IPS DF 6.9 (cell line): ENCODE results near the gene ALPL.

Experiments used
- DNase-seq: peaks from one replicate; pipeline ENCODE4 v3.0.0-alpha.2; 2013; ENCODE audit warnings: low read depth, low spot score
- H3K27ac ChIP-seq: one replicate; pipeline ENCODE4 v1.5.1; 2013; ENCODE audit warnings: low read length, control low read depth
- H3K27me3 ChIP-seq: 2 replicates; pipeline ENCODE4 v1.6.1; 2013; ENCODE audit warnings: mild to moderate bottlenecking, low read length; ENCODE audit not compliant: control insufficient read depth, insufficient read depth
- H3K36me3 ChIP-seq: 2 replicates; pipeline ENCODE4 v1.6.1; 2013; ENCODE audit warnings: low read length; ENCODE audit not compliant: control insufficient read depth, insufficient read depth
- H3K4me1 ChIP-seq: 2 replicates; pipeline ENCODE4 v1.6.1; 2013; ENCODE audit warnings: low read length; ENCODE audit not compliant: control insufficient read depth, insufficient read depth
- H3K4me3 ChIP-seq: 2 replicates; pipeline ENCODE4 v1.5.1; 2013; ENCODE audit warnings: mild to moderate bottlenecking, low read length
- H3K9me3 ChIP-seq: 2 replicates; pipeline ENCODE4 v1.6.1; 2013; ENCODE audit warnings: low read length, inconsistent platforms; ENCODE audit not compliant: control insufficient read depth, insufficient read depth
- WGBS: extraction: QIAGEN DNeasy Blood & Tissue Kit; methylation state at CpG from one replicate; pipeline ENCODE4 v1.1.7; 2013; ENCODE audit warnings: mixed read lengths, missing lambda C conversion rate; ENCODE audit not compliant: insufficient read length, insufficient coverage; 5-methylcytosine and 5-hydroxymethylcytosine counted together

ALPL gene

DNA sequence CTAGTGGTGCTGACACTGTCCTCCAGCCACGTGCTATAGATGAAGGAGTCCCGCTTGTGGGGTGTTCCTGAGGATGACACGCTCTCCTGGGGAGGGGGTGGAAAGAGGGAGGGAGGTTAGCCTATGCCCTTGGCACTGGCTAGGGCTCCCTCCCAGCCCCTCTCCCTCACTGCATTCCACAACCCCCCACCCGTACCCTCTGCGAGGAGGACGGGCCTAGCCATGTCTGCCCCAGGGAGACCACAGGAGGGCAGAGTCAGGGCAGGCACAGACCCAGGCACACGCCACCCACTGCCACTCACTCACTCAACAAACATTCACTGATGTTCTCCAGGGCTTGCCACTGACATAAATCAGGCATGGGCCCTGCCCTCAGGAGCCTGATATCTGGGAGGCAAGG is 89.2 kb downstream of the ALPL start:
- H3K4me3 ChIP-seq, result no peak overlapping the region
- no peak for DNase-seq
- no peaks in the 10 kb centered on the region for H3K27me3 ChIP-seq
- H3K4me1 ChIP-seq, result no peaks in the 10 kb centered on the region
- H3K36me3 ChIP-seq, result no peaks in the 10 kb centered on the region; the same call in 1 of the 2 replicates
- H3K9me3 ChIP-seq, result no peaks in the 10 kb centered on the region
- WGBS, result no CpG with 5 or more reads among the region's 7 CpGs
- no peak overlapping the region for H3K27ac ChIP-seq

DNA sequence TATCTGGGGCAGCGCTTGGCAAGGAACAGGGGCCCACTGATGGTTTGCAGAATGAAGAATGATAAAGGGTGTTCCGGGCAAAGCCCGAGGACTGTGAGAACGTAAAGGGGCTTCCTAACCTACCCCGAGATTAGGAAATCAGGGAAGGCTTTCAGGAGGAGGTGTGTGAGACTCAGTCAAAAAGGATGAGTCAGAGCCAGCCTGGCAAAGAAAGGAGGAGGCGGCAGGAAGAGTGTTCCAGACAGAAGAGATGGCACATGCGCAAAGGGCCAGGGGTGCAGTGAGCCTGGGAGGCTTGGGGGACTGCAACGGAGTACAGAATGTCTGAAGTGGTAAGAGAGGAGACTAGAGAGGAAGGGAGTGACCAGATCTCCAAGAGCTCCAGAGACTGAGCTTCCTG is 89.7 kb downstream of the ALPL start:
- no peaks in the 10 kb centered on the region for H3K27me3 ChIP-seq
- no CpG with 5 or more reads among the region's 8 CpGs for WGBS
- H3K36me3 ChIP-seq, result no peaks in the 10 kb centered on the region; the same call in 1 of the 2 replicates
- no peaks in the 10 kb centered on the region for H3K9me3 ChIP-seq
- H3K4me1 ChIP-seq, result no peaks in the 10 kb centered on the region
- no peak for DNase-seq
- H3K4me3 ChIP-seq, result no peak overlapping the region
- H3K27ac ChIP-seq, result no peak overlapping the region

DNA sequence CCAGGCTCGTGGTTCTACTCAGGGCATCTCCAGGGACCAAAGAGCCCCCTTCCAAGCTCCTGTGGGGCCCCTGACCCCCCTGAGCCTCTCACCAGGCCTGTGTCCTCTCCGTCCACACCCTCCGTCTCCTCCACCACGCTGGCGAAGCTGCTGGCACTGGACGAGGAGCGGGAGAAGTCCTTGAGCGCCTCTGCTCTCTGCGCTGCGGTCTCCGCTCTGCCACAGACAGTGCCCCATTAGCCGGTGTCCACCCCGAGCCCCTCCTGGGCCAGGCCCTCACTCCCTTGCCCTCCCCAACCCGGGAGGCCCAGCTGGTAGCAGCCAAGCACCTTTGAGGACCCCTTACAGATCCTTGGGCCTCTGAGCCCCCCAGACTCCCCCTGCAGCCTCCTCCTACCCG is 90.2 kb downstream of the ALPL start:
- WGBS, result no CpG with 5 or more reads among the region's 15 CpGs
- no peak overlapping the region for H3K4me3 ChIP-seq
- H3K27me3 ChIP-seq, result no peaks in the 10 kb centered on the region

DNA sequence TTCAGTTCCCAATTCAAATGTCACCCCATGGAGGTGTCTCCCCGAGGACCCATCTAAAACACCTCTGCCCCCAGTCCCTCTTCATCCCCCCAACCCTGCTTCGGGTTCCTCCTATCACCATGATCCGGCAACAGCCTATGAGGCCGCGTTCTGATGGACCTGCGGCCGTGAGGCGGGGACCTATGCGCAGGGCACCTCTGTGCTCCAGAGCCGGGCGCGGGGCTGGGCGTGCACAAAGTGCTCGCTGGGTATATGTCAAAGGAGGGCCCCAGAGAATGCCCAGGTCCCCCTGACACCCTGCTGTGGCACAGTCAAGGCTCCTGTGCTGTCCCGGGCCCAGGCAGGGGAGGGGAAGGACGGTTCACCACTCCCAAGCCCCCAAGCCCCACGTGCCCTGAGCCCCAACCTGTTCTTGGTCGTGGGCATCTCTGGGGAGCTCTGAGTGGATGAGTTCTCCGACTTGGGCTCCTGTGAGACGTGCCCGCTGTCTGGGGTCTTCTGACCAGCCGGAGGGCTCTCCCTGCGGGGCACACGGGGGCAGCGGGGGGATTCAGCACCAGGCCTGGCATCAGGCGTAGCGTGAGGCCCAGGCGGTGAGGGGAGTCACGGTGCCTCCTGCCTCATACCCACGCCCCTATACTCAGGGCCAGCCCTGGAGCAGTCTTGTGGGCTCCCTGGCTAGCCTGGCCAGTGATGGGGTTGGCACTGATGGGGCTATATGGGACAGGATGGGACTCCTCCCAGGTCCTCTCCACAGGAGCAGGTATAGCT is 92.2 kb downstream of the ALPL start:
- H3K27me3 ChIP-seq, result no peaks in the 10 kb centered on the region
- H3K4me3 ChIP-seq, result no peak overlapping the region
- H3K9me3 ChIP-seq, result no peaks in the 10 kb centered on the region
- H3K27ac ChIP-seq, result no peak overlapping the region
- H3K4me1 ChIP-seq, result no peaks in the 10 kb centered on the region
- DNase-seq, result no peak
- no CpG with 5 or more reads among the region's 30 CpGs for WGBS
- H3K36me3 ChIP-seq, result no peaks in the 10 kb centered on the region

More for the DNA sequence above, 90.2 kb downstream of the ALPL start:
- Histone ChIP-seq H3K4me1 (no peaks in the 10 kb centered on the region), H3K9me3 (no peaks in the 10 kb centered on the region), H3K27ac (no peak overlapping the region), H3K36me3 (no peaks in the 10 kb centered on the region)
- no peak for DNase-seq

GRCh38 chr1:21603177-21604138 is 94.2 kb downstream of the ALPL start:
- no peak for DNase-seq
- H3K27me3 ChIP-seq, result no peaks in the 10 kb centered on the region

GRCh38 chr1:21604208-21604957 is 95.2 kb downstream of the ALPL start:
- WGBS, result 100% methylated on average over 1 of the region's 12 CpGs
- Histone ChIP-seq H3K4me1 (peaks cover 3% of the 10 kb centered on the region; the same call in 1 of the 2 replicates), H3K9me3 (no peaks in the 10 kb centered on the region), H3K27ac (no peak overlapping the region), H3K27me3 (no peaks in the 10 kb centered on the region), H3K36me3 (no peaks in the 10 kb centered on the region), H3K4me3 (no peak overlapping the region)
- DNase-seq, result no peak

More at GRCh38 chr1:21603177-21604138, 94.2 kb downstream of the ALPL start:
- Histone ChIP-seq H3K4me3 (no peak overlapping the region), H3K9me3 (no peaks in the 10 kb centered on the region), H3K4me1 (peaks cover 3% of the 10 kb centered on the region; the same call in 1 of the 2 replicates), H3K36me3 (no peaks in the 10 kb centered on the region), H3K27ac (no peak overlapping the region)
- no CpG with 5 or more reads among the region's 39 CpGs for WGBS

DNA sequence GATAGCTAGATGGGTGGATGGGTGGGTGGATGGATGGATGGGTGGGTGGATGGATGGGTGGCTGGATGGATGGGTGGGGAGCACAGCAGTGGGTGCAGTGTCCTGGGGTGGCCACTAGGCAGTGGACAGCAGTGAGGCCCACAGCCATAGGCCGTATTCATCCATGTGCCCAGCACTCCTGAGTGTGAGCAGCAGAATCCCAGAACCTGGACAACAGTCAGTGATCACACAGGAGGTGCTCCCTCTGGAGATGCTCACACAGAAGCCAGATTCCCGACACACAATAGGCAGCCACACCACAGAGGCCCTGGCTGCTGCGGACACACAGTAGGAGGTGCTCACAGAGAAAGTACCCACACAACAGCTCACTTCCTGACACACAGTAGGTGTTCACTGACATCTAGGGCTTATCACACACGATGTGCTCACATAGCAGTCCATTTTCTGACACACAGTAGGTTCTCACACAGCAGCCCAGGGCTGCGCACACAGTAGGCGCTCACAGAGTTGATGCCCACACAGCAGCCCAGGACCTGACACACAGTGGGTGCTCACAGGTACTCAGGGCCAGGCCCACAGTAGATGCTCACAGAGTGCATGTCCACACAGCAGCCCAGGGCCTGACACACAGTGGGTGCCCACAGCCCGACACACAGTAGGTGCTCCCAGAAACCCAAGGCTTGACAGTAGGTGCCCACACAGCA is 95.9 kb downstream of the ALPL start:
- Histone ChIP-seq H3K27ac (no peak overlapping the region), H3K4me3 (no peak overlapping the region), H3K4me1 (peaks cover 3% of the 10 kb centered on the region; the same call in 1 of the 2 replicates), H3K36me3 (no peaks in the 10 kb centered on the region), H3K27me3 (no peaks in the 10 kb centered on the region), H3K9me3 (no peaks in the 10 kb centered on the region)
- WGBS, result no CpG with 5 or more reads among the region's 7 CpGs
- no peak for DNase-seq

- no peaks in the 10 kb centered on the region for H3K9me3 ChIP-seq
- no peak for DNase-seq
- H3K4me1 ChIP-seq, result peaks cover 3% of the 10 kb centered on the region; the same call in 1 of the 2 replicates
- WGBS, result no CpG with 5 or more reads among the region's 15 CpGs
- no peaks in the 10 kb centered on the region for H3K36me3 ChIP-seq
- no peak overlapping the region for H3K27ac ChIP-seq
- H3K4me3 ChIP-seq, result no peak overlapping the region
- no peaks in the 10 kb centered on the region for H3K27me3 ChIP-seq
Observed at GRCh38 chr1:21605964-21606705, 96.9 kb downstream of the ALPL start.
